ENCODE measurements around the gene QRSL1. TPM values are rescaled to one million over a fixed set of nuclear protein-coding genes. Genes with fewer than 3 reads are reported as not detected.
"Not testable (repeated sequence)": the region's sequence is repeated elsewhere in the genome, so short reads cannot be mapped to it uniquely, and the experiment has no call there.

QRSL1 gene
- total RNA-seq: 23.1 TPM
- long read RNA-seq, full-length matches to known transcripts: 33 of 36 reads
- long read RNA-seq, partial matches to known transcripts: 2 of 36 reads
- long read RNA-seq, other reads (novel, unspliced or antisense): 1 of 36 reads

GRCh38 chr6:106629103-106629858 is at the start of gene QRSL1, which contains the start of gene RTN4IP1:
QRSL1 (plus strand) TSS chr6:106629578; CDS start chr6:106629682, 104 bp downstream.
RTN4IP1 (minus strand) TSS chr6:106629498; CDS start chr6:106629021, 477 bp downstream.
- peak within 1 kb of the TSS; percentile 78 for H3K4me3 ChIP-seq
- intact Hi-C loops (cut with micrococcal nuclease): no loop called here
- H3K4me1 ChIP-seq: peaks cover 29% of the 10 kb centered on the region
- H3K27me3 ChIP-seq (ENCODE audit: low read depth): no peaks in the 10 kb centered on the region
- peak within 1 kb of the TSS; percentile 84 for H3K27ac ChIP-seq (replicated peaks)
- no peaks in the 10 kb centered on the region for H3K9me3 ChIP-seq (replicated peaks)
- H3K36me3 ChIP-seq: no peaks in the 10 kb centered on the region
- TF ChIP-seq CTCF (IDR thresholded peaks at IDR 0.05; ENCODE audit: borderline replicate concordance): no peak
- DNase-seq: peak; percentile 78

- DNase-seq: no peak
- Histone ChIP-seq H3K9me3 (replicated peaks) (no peaks in the 10 kb centered on the region), H3K36me3 (peaks cover 47% of the 10 kb centered on the region), H3K4me1 (peaks cover 10% of the 10 kb centered on the region), H3K4me3 (no peak overlapping the region), H3K27ac (replicated peaks) (no peak overlapping the region), H3K27me3 (ENCODE audit: low read depth) (no peaks in the 10 kb centered on the region)
- no peak for TF ChIP-seq CTCF (IDR thresholded peaks at IDR 0.05; ENCODE audit: borderline replicate concordance)
- intact Hi-C loops (cut with micrococcal nuclease): no loop called here
These were observed 47.9 kb upstream of the QRSL1 start for GRCh38 chr6:106581468-106581867.

GRCh38 chr6:106586815-106587415 is 42.5 kb upstream of the QRSL1 start:
- H3K9me3 ChIP-seq (replicated peaks): no peaks in the 10 kb centered on the region
- no peak for TF ChIP-seq CTCF (IDR thresholded peaks at IDR 0.05; ENCODE audit: borderline replicate concordance)
- H3K27me3 ChIP-seq (ENCODE audit: low read depth): no peaks in the 10 kb centered on the region

GRCh38 chr6:106588937-106589336 is 40.4 kb upstream of the QRSL1 start:
- H3K9me3 ChIP-seq (replicated peaks); DNase-seq; H3K27ac ChIP-seq (replicated peaks); H3K4me3 ChIP-seq; intact Hi-C loops (cut with micrococcal nuclease); H3K27me3 ChIP-seq (ENCODE audit: low read depth): not testable (repeated sequence)
- peaks cover 10% of the 10 kb centered on the region for H3K4me1 ChIP-seq
- H3K36me3 ChIP-seq: peaks cover 57% of the 10 kb centered on the region

More at GRCh38 chr6:106586815-106587415, 42.5 kb upstream of the QRSL1 start:
- intact Hi-C loops (cut with micrococcal nuclease): no loop called here
- Histone ChIP-seq H3K4me3 (no peak overlapping the region), H3K36me3 (peaks cover 69% of the 10 kb centered on the region), H3K27ac (replicated peaks) (no peak overlapping the region), H3K4me1 (peaks cover 11% of the 10 kb centered on the region)
- no peak for DNase-seq

GRCh38 chr6:106591111-106591825 is 38.1 kb upstream of the QRSL1 start:
- intact Hi-C loops (cut with micrococcal nuclease): no loop called here
- peaks cover 10% of the 10 kb centered on the region for H3K4me1 ChIP-seq
- H3K9me3 ChIP-seq (replicated peaks): no peaks in the 10 kb centered on the region
- no peaks in the 10 kb centered on the region for H3K27me3 ChIP-seq (ENCODE audit: low read depth)
- no peak overlapping the region for H3K4me3 ChIP-seq
- peaks cover 38% of the 10 kb centered on the region for H3K36me3 ChIP-seq
- no peak overlapping the region for H3K27ac ChIP-seq (replicated peaks)
- TF ChIP-seq CTCF (IDR thresholded peaks at IDR 0.05; ENCODE audit: borderline replicate concordance): no peak
- DNase-seq: no peak

Measured in left ventricle myocardium inferior (tissue), 1 donor.